GM18870 (cell line): ENCODE data around the gene PRKN.
A peak's percentile ranks its signal among the peaks of the same experiment; 100 is the strongest.
"Not testable (repeated sequence)": the region's sequence is repeated elsewhere in the genome, so short reads cannot be mapped to it uniquely, and the experiment has no call there.

ENCODE experiments used
- ATAC-seq: cut with Tn5 transposase; IDR thresholded peaks from one replicate; pipeline ENCODE4 v1.9.1; 2021; ENCODE audit warnings: moderate library complexity; ENCODE audit not compliant: unreplicated experiment

PRKN gene

DNA sequence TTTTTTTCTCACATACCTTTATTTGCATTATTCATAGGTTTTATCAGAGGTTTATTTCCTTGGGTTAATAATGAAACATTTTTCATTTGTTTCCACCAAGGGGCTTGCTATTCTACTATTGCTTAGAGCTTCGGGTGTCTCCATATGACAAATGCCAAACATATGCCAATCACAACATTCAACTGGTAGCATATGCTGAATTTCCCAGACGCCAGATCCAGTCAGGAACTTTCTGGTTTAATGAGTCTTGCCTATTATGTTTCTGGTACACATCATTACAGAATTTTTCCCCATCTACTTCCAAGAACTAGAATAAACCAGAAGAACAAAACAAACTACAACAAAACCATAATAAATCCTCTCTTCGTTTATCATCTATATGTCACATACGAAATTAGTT lies 180.7 kb downstream of the PRKN start:
- ATAC-seq: no peak

DNA sequence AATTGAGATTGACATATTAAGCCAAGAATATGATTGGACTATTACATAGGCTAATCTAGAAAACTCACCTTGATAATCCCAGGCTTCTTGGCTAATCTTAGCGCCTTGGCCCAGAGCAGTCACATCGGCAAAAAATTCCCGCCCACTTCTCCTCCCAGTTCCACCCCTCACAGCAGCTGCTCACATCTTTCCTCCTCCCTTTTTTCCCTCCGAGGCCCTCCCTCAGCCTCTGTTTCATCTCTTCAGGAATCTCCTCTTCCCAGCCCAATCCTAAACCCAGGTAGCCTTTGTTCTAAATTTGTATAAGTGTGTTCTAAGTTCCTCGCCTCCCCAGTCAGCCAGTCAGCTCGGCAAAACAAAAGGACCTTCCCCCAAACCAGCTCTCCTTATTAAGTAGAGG lies 184.3 kb downstream of the PRKN start:
- ATAC-seq: no peak

DNA sequence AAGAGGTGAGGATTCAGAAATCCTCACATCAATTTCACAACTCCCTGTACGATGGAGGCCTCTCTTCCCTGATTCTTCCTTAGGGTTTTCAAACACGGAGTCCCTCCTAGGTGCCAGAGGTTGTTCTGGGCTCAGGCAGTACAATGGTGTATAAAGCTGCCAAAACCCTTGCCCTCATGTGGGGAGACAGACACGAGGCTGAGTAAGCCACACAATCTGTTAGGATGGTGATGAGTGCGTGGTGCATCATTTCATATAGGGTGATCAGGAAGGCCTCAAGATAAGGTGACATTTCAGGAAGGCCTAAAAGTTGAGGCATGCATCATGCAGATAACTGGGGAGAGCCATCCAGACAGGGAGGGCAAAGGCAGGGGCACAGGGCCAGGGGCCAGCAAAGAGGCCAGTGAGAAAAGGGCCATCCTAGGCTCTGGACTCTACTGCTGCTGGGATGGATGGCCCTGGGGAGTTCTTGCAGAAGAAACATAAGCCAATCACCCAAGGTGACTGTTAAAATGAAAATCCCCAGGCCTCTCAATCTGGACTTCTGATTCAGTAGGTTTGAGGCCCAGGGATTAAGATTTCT lies 186.5 kb downstream of the PRKN start:
- no peak for ATAC-seq

DNA sequence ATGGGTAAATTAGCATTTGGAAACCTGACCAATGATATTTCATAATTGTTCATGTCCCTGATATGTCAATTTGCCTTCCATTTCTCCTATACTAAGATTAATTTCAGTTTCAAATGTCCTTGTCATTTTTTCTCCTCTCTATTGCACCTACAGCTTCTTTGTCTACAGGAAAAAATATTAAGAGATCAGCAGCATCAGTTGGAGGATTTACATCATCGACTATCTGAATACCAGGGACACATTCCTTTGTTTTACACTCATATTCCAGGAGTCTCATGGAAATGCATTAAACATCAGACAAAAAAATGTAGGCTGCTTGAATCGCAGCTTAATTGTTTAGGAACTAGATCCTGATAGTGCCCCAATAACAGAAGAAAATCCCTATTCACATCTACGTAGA lies 188.2 kb downstream of the PRKN start:
- no peak for ATAC-seq

DNA sequence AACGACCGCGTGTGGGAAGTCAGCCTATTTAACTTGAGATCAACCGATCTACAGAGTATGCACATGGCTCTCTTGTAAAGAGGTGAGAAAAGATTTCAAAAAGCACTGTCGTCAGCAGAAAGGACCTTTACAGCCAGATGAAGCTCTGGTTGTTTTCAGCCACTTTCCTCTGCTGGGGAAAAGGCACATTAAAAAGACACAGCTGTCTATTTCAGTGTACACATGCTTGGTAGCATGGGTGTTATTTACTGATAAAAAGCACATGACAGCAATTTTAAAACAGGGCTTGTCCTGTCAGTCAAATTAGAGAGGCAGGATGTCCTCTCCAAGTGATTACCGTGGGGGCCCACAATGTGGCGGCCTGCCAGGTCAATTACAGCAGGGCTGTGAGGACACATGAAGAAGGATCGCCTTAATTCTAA lies 188.9 kb downstream of the PRKN start:
- no peak for ATAC-seq

DNA sequence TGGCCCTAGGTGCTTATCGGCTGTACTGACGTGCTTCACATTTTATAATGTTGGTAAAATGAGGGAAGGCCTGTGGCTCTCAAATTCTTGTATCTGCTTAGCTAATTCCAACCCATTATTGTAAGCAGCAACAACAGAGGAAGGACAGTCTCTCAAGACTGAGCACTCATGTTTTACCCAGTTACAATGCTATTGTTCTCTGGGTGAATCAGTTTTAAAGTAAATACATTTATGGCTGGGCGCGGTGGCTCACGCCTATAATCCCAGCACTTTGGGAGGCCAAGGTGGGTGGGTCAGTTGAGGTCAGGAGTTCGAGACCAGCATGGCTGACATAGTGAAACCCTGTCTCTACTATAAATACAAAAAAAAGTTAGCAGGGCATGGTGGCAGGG lies 194.6 kb downstream of the PRKN start:
- no peak for ATAC-seq

DNA sequence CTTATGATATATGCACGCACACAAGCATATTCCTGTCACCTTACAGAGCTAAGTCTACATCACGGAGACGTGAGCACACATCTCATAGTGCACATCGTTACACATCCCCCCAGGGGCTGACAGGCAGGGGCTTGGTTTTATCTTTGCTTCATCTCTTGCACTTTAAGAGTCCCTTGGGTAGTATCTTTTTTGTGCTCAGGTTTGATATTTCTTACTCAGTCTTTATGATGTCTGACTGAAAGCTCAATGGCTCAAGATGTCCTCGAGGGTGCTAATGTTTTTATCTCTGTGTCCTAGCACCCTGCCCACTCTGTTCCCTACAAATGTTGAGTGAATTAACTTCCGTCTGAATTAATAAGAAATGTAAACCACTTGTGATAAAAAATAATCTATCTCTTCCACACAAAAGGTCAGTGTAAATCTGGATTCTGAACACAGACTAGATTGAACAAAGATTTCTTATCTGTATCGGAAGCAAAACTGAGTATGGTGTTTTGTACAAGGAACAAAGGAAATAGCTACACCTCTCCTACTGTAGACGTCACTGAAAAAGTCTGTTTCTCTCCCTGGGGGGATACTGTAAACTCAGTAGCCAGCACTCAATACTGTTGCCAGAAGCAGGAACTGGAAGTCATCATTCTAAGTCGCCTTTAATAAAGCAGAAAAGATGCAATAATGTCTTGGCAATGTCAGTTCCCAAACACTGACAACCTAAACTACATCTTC lies 195.1 kb downstream of the PRKN start:
- ATAC-seq: no peak

DNA sequence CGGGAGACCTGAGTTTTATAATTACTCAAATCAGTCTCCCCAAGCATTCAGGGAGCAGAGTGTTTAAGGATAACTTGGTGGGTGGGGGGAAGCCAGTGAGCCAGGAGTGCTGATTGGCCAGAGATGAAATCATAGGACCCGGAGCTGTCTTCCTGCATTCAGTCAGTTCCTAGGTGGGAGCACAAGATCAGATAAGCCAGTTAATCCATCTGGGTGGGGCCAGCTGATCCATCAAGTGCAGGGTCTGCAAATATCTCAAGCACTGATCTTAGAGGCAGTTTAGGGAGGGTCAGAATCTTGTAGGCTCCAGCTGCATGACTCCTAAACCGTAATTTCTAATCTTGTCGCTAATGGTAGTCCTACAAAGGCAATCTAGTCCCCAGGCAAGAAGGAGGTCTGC lies 196.2 kb downstream of the PRKN start:
- ATAC-seq: not testable (repeated sequence)

DNA sequence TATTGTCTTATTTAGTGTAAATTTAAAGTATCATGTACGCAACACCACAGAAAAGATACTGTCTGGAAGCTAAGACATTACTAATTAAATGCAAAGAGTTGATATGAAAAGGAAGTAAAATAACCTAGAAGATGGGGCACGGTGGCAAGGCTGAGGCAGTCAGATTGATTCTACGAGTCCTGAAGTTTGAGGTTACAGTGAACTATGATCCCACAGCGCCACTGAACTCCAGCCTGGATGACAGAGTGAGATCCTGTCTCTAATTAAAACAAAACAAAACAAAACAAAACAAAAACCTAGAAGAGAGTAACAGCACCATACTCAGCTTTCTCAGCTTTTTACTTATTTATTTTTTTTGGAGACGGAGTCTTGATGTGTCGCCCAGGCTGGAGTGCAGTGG lies 199.0 kb downstream of the PRKN start:
- no peak for ATAC-seq

DNA sequence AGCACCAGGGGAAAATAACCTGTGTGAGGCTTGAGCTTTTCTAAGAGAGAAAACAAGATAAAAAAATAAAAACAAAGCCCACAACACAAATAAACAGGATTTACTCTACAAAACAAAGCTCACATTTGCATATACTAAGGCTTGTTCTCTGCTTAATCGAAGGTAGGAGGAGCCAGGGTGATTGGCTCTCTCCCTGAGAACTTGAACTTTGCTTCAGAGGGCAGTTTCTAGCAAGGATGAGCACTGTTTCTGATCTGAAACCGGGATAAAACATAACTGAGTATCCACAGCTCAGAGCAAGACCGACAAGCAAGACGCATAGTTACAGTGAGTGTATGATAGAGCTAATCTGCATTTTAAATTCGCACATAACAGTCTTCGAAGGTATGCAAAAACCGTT lies 200.6 kb downstream of the PRKN start:
- ATAC-seq: no peak

DNA sequence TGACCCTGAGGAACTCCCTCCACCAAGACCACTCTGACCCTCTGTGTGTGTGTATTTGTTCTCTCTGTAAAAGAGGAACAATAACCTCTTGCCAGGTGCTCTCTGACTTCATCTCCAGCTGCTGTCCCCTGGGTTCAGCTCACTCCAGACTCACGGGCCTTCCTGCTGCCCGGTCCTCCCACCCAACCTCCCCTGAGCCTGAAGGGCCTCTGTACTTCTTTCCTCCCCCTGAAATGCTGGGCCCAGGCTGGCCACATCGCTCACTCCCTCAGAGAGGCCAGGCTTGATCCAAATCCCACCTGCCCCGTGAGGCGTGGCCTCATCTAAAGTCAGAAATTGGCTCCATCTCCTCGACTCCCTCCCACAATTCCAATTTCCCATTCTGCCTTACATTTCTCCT lies 202.4 kb downstream of the PRKN start:
- ATAC-seq: no peak

DNA sequence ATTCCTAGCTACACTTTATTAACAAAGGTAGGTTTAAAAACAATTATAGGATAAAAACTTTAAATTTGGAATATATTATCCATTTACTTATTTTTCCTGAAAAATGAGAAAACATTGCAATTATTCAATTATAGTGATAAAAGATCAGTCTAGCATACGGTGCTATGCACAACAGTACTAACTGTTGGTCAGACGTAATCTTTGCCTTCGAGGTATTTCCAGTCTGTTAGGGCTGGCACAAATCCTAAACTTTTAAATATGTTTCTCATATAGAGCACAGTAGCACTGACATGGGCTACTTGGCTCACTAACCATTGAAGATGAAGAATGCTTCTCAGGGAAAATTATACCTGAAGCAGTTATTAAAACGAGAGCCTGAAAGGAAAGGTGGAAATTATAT lies 214.8 kb downstream of the PRKN start:
- no peak for ATAC-seq

DNA sequence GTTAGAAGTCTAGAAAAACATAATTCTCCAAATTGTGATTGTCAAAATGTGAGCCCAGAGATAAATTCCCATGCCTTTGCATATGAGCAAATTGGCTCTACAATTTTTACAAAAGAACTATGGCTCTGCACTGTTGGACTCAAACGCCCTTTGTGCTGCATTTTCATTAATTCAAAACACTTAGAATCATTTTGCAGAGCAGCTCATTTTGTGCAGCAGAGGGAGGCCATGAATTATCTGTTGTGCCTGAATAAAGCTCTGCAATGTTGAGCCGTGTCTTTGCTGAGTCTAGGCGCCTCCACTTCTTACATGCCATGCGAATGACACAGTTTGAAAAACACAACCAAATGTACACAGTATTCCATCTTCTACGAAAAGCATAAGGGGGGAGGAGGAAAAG lies 230.2 kb downstream of the PRKN start:
- ATAC-seq: no peak

DNA sequence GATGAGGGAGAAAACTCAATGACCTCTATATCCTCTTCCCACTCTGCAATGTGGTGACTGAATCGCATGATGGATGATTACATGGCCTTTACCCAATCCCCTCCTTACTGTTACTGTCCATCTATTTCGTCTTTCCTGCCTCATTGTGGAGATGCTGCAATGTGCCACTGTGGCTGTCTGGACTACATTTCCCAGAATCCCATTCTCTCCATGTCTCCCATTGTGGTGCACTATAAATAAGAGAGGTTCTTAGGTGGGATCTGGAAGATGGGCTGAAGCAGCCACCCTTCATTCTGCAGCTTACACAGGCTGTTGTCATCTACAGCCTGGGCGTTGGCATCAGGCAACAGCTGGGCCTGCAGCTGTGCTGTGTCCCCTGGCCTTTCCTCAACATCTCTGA lies 233.6 kb downstream of the PRKN start:
- no peak for ATAC-seq

DNA sequence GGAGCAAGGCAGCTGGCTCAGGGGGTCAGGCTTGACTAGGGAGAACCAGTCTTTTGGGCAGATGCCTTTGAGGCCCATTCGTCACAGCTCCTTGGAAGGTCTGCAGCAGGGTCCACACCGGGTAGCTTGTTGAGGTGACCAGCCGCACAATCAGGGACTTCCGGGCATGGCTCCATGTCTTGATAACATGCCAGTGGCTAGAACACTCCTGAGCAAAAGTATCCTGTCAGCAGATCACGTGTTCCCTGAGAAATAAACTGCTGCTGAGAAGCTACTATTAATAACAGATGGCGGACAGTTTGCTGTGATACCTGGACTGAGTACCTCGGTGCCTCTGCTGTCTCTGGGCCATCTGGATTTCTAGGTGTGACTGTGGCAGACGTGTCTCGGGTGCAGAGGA lies 235.9 kb downstream of the PRKN start:
- ATAC-seq: no peak

DNA sequence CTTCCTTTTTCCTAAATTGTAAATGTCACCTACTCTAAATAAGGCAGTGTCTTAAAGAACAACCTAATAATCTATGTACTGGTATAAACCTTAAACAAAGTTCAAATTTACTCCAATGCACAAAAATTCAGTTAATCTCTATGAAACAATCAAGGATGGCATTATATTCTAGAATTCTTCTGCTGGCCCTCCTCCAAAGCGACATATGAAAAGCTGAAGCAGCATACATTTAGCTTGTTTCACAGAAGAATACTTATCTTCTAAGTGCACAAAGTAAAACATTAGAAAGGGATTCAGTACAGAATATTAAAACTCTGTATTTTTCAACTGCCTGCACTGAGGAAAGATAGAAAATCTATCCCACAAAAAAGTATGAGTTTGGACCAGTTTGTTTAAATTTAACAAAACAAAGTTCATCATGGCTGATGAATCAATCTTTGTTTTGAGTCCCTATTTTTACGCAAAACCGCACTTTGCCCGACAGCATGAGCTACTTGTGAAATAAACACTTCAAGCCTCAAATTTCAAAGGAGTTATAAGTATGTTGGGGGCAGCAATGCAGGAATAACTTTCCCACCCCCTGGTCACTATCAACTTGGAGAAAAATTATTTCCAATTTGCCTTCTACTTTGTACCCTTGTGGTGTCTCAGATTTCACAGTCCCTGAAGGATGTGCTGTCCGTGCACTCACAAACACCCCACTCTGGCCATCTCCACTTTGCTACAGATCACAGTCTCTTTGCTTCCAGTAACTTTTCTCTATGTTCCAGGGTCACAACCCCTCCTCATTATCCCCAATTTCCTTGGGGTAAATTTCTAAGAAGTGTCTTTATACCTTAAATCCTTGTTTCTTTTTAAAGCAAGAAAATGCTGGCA lies 238.2 kb downstream of the PRKN start:
- no peak for ATAC-seq

DNA sequence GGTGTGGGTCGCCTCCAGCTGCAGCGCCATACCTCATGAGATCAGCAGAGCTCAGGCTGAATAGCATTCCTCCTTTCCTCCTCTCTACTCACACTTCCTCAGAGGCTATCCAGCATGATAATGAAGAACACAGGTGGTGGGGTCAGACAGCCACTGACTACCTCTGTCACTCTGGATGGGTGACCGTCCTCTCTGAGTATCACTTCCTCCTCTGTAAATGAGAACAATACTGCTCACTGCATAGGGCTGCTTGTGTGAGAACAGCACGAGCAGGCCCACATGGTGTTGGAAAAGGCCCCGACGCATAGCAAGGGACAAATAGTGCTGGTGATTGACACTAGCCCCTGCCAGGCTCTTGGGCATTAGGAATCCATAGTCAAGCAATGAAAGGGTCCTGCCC lies 239.1 kb downstream of the PRKN start:
- no peak for ATAC-seq

DNA sequence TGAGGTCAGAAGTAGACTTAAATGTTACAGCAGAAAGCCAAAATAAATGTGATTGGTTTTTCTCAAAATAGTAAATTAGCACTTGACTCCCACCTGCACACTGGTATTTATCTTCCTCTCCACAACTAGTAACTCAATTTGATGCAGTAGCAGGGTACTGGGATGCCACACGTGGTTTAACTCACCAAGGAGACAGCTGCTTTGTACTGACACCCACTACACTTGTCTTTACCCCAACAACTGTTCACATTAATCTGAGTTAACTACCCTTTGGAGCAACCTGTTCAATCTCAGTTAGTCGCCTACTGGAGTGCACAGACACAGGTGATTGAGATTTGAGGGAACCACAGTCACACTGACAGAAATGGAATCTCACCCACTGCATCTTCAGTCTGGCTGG lies 242.1 kb downstream of the PRKN start:
- ATAC-seq: no peak

DNA sequence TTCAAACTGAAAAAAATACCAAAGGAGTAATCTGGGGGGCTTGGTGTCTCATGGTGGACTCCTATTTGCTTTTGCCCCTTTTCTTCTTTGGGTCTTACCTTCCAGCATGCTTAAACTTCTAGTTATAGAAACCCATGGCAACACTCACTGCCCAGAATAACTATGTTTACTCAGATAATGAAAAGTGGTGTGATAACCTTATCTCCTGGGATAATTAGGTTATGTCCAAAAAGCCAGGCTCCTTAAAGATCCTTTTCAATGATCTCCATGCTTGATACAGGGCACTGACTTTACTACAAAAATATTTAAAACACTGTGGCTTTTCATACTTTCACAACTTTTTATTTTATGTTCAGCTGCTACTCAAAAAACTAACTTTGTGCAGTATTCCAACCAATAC lies 245.6 kb downstream of the PRKN start:
- no peak for ATAC-seq

DNA sequence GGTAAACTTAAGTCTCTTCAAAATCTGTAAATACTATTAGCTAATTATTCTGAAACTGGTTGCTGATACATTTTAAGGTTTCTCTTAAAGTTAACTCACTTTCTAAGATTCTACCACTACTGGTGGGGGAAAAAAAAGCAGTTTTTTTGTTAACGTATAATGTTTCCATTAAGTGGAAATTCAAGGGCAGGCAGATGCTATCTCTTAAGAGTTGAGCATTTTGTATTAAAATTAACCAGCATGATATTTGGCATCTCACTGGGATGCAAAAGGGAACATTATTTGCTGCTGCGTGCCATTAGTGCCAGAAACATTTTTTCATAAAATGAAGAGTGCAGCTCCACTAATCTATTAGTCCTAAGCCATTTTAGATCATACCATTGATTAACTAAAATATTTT lies 246.2 kb downstream of the PRKN start:
- no peak for ATAC-seq

DNA sequence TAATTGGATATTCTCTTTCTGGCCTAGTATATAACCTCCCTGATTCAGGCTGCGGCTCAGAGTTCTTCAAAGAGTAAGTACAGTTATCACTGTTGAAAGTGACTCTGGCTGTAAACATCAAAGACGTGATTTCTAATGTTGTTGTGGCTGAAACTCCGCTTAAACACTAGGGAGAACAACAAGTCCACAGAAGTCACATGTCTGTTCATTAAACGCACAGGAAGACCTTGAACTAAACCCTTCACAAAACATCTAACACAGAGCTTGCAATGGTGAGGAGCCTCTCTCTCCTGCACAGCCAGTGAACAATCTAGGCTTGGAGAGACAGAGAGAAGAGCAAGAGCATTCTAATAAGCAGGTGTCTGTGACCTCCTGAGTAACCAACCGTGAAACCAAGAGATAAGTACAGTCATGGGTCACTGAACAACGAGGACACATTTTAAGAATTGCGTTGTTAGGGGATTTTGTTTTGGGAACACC lies 249.3 kb downstream of the PRKN start:
- ATAC-seq: peak; percentile 46

DNA sequence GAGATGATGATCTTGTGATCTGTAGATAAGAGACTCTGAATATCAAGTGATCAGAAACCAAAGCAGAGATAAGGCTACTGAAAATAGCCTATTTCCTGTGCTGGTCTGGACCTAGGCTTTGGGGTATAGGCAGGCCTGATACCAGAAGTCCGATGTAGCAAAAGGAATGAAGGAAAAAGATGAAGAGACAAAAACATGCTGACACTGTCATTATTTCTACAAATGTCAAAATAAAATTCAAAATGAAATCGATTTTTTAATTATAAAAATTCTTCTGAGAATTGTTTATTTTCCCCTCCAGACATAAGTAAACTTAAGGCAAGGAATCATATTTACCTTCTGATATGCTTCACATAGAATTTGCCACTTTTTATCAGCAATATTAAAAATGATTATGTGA lies 252.8 kb downstream of the PRKN start:
- no peak for ATAC-seq
